ENCODE measurements around the gene SLC26A4.

The SLC26A4 gene

GRCh38 chr7:107697321-107698049 lies 36.9 kb downstream of the SLC26A4 start:
- DNase-seq (ENCODE audit: low spot score) = no peak

DNA sequence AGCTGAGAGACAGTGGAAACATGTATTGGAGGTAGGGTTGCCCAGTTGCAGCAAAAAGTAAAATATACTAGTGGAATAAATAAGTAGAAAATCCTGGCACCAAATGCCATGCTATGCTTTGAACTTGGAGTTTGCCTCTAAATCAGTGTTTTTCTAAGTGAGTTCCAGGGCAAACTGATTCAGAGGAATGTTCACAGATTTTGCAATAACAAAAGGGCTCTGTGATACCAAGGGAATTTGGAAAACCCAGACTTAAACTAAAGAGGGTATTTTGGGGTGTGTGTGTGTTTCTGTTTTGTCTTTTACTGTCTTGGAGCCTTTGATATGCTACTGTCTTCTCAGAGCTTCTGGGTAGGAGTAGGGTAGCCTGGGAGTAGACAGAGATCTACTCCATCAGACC lies 39.9 kb downstream of the SLC26A4 start:
- no peak for DNase-seq (ENCODE audit: low spot score)

- DNase-seq (ENCODE audit: low spot score) = no peak
Observed at GRCh38 chr7:107701191-107701590, 40.6 kb downstream of the SLC26A4 start.

DNA sequence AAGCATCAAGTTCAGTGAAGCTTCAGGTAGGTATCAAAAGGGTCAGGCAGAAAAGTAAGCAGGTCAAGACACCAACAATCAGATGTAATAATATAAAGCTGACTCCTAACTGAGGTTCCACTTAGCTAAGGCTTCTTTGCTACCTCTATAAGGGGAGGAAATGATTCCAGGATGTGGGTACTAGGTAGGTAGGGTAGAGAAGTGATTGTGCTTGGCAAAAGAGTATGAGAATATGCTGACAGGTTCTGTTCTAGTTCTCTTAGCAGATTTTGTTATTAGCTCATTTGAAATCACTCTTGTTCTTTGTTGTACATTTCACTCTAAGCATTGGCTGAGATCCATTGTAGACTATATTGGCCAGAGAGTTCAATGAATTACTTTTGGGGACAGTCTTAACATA lies 42.6 kb downstream of the SLC26A4 start:
- no peak for DNase-seq (ENCODE audit: low spot score)

- no peak for DNase-seq (ENCODE audit: low spot score)
Observed at GRCh38 chr7:107703872-107704271, 43.2 kb downstream of the SLC26A4 start.

- DNase-seq (ENCODE audit: low spot score) = no peak
Observed at GRCh38 chr7:107708956-107709355, 48.3 kb downstream of the SLC26A4 start.

DNA sequence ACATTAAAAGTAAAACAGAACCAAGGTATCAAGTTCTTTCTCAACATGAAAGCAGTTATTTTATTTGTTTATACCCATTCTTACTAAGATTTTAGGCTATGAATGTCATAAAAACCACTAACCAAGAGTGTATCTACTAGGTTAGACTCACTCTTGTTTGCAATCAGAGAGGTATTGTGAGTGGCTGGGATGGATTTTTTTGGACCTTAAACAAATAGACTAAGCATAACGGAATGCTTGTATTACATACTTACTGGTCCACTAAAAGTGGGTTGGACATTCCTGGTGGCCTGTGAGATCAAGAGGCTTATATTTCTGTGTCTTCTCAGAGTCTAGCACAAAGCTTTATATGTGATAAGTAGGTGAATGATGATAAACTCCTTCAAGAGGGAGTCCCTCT lies 50.7 kb downstream of the SLC26A4 start:
- DNase-seq (ENCODE audit: low spot score) = no peak

- DNase-seq (ENCODE audit: low spot score) = no peak
Observed at GRCh38 chr7:107712025-107712424, 51.4 kb downstream of the SLC26A4 start.

DNA sequence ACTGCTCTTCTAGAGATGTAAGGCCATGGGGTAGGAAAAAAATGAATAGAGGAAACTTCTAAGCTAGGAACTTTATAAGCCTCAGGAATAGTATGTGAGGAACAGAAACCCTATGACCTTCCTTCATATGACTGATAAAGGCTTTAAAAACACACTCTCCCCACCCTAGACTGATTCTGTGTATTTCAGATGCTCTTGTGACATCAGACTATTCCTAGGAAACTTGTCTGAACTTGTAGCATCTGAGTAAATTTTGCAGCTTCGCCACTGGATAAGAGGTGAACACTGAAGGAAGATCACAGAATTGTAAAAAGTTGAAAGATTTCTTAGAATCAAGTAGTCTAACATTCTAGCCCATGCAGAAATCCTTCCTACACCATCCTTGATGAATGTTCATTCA lies 52.3 kb downstream of the SLC26A4 start:
- DNase-seq (ENCODE audit: low spot score) = no peak

DNA sequence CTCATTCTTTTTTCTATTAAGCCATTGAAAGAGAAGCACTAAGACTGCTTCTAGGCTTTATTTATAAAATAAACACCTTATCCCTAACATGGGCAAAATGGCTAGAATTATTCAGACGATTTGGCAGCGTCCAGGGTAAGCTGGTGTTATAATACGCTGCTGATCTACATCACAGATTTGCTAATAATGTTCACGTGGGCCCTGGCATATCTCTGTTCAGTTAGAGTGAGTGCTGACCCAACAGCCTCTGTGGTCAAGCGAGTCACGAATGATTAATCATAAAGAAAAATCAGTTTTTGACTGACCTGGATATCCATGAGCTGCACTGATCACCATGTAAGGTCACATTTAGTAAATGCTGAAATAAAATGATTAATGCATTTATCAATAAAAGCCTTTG lies 54.9 kb downstream of the SLC26A4 start:
- no peak for DNase-seq (ENCODE audit: low spot score)

DNA sequence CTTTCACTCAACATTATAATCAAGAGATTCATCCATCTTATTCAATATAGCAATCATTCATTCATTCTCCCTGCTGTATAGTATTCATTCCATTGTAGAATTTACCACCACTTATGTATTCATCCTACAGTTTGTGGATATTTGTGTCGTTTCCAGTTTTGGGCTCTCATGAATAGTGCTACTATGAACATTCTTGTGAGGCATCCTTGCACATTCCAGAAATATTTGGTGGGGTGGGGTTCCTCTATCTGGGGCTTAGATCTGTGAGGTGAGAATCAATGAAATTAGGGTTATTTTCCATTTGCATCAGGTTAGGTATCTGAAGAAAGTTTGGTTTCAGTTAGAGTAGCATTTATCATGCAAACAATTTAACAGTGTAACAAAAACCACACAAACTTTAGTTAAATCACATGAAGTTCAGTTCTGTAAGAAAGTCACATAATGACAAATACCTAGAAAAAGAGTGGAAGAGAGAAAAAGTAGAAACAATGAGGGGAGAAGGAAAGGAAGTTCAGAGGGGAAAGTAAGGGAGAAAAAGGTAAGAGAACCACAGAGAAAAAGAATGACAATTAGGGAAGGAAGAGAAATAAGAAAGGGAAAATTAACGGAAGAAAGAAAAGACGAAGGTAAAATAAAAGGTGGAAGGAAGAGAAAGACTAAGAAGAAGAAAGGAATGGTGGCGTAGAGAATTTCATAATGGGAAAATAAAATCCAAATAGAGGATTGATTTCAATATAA lies 58.0 kb downstream of the SLC26A4 start:
- no peak for DNase-seq (ENCODE audit: low spot score)

DNA sequence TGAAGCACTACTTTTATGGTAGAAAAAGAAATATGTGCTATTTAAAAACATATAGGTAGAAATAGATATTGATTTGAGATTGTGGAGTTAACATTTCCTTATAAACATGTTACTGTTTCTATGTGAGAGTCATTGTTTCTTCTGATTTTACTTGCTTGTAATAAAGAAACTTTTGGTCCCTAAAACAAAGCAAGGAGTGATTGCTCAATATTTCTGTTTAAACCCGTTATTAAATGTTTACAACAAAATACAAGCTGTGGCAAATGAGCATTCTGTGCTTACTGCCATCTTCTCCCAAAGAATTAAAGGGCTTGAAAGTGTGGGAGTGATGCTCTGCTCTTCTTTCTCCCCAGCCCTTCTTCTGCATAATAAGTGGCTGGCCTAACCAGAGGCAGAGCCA lies 60.7 kb downstream of the SLC26A4 start:
- no peak for DNase-seq (ENCODE audit: low spot score)

GRCh38 chr7:107723255-107723654 lies 62.6 kb downstream of the SLC26A4 start:
- no peak for DNase-seq (ENCODE audit: low spot score)

DNA sequence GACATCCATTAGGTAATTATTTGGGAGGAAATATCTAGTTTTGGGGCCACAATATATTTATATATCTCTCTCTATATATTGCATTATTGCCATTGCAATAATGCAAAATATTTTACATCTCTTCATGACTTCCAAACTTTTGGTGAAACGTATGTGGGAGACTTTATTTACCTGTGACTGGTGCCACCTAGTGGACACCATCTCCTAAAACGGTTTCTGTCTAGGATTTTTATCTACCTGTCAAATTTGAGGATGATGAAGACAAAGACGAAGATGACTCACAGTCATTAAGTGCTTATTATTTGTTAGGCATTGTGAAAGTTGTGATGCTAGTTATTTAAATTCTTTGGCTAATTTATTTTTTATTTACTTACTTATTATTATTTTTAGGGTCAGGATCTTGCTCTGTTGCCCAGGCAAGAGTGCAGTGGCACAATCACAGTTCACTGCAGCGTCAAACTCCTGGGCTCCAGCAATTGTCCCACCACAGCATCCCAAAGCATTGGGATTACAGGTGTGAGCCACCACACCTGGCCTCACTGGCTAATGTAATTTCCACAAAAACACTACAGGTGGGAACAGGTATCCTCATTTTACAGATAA lies 64.6 kb downstream of the SLC26A4 start:
- no peak for DNase-seq (ENCODE audit: low spot score)

DNA sequence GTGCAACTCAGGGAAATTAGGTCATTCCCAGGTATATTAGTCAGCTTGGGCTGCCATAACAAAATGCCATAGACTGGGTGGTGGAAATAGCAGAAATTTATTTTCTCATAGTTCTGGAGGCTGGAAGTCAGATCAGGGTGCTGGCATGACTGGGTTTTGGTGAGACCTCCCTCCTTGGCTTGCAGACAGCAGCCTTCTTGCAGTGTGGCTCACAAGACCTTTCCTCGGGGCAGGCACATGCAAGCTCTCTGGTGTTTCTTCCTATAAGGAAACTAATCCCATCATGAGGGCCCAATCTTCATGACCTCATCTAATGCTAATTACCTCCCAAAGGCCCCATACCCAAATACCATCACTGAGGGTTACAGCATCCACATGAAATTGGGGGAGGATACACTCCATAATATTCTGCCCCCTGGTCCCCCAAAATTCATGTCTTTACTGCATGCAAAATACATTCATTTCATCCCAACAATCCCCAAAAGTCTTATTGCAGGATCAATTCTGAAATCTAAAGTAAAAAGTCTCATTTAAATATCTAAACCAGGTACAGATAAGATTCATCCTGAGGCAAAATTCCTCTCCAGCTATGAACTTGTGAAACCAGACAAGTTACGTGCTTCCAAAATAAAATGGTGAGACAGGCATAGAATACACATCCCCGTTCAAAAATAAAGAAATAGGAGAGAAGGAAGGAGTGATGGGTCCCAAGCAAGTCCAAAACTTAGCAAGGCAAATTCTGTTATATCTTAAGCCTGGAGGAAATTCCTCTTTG lies 65.9 kb downstream of the SLC26A4 start:
- DNase-seq (ENCODE audit: low spot score) = no peak

DNA sequence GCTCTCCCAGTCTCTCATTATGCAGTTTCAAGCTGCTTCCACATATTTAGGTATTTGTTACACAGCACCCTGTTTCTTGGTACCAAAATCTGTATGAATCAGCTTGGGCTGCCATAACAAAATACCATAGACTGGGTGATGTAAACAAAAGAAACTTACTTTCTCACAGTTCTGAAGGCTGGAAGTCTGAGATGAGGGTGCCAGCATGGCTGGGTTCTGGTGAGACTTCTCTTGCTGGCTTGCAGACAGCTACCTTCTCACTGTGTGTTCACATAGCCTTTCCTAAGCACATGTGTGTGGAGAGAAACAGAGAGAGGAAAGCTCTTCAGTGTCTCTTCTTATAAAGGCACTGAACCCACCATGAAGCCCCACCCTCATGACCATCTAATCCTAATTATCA lies 67.6 kb downstream of the SLC26A4 start:
- no peak for DNase-seq (ENCODE audit: low spot score)

- no peak for DNase-seq (ENCODE audit: low spot score)
Observed at GRCh38 chr7:107742678-107743566, 82.3 kb downstream of the SLC26A4 start.

- peak; percentile 99 for DNase-seq (ENCODE audit: low spot score)
Observed at GRCh38 chr7:107743567-107744344, 83.1 kb downstream of the SLC26A4 start, which contains the start of gene CBLL1. Gene CBLL1 (plus strand): TSS chr7:107744142. CDS start chr7:107744164, 22 bp downstream.

DNA sequence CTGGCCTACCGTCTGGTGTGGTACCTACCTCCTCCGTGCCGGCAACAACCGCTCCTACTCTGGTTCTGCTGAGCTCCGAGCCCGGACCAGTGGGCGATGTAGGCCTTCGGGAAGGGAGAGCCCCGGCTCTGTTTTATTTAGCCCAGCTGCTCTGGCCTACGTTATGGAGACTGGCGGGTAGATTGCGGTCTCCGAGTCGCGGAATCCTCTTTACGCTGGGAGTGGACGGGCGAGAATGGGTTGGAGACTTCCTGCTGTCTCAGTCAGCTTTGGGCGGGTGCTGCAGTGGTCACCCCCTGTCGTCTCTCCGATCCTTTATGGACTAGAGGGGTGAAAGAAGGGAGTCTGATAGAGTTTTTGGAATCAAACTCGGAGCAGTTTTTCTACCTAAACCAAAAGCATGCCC lies 83.7 kb downstream of the SLC26A4 start:
- DNase-seq (ENCODE audit: low spot score) = no peak

GRCh38 chr7:107746006-107746405 lies 85.4 kb downstream of the SLC26A4 start:
- DNase-seq (ENCODE audit: low spot score) = no peak

GRCh38 chr7:107751113-107751512 lies 90.5 kb downstream of the SLC26A4 start:
- no peak for DNase-seq (ENCODE audit: low spot score)

Data from left forelimb (tissue), 1 donor.